ENCODE measurements around the gene MRPL32. TPM values are rescaled to one million over a fixed set of nuclear protein-coding genes. Genes with fewer than 3 reads are reported as not detected.

Gene MRPL32
- total RNA-seq, 1 donor from 2014 or later: 71.2 TPM

- Histone ChIP-seq H3K4me2 (ENCODE audit: low read length) (no peak overlapping the region), H3K4me3 (ENCODE audit: insufficient read depth, low read depth, low read length) (no peak overlapping the region), H3K27me3 (ENCODE audit: insufficient read depth, low read length) (no peaks in the 10 kb centered on the region), H4K20me1 (ENCODE audit: insufficient read depth, low read length) (no peaks in the 10 kb centered on the region), H3K36me3 (ENCODE audit: insufficient read depth, low read length) (no peaks in the 10 kb centered on the region), H3K9me3 (ENCODE audit: insufficient read depth, low read depth, low read length) (no peaks in the 10 kb centered on the region), H3K79me2 (ENCODE audit: insufficient read depth, low read length) (no peaks in the 10 kb centered on the region), H3K9ac (ENCODE audit: low read length) (no peak overlapping the region), H3K27ac (ENCODE audit: low read depth, low read length) (no peak overlapping the region), H3K4me1 (ENCODE audit: insufficient read depth, low read length) (no peaks in the 10 kb centered on the region), H2AFZ (ENCODE audit: low read depth, low read length) (no peak overlapping the region)
- H3K27me3 Mint-ChIP-seq (ENCODE audit: low read depth, unreplicated experiment): no peaks in the 10 kb centered on the region
- no peaks in the 10 kb centered on the region for H3K36me3 Mint-ChIP-seq (ENCODE audit: low read depth, unreplicated experiment)
- H3K4me1 Mint-ChIP-seq (ENCODE audit: low read depth, unreplicated experiment): no peaks in the 10 kb centered on the region
- no peak overlapping the region for H3K4me3 Mint-ChIP-seq (ENCODE audit: unreplicated experiment)
- no peak for TF ChIP-seq CTCF (IDR thresholded peaks at IDR 0.05; ENCODE audit: insufficient read depth, low read depth, low read length)
- TF ChIP-seq EZH2 (IDR thresholded peaks at IDR 0.05; ENCODE audit: insufficient read depth, low read length): no peak
- no peak for FAIRE-seq
- no peak overlapping the region for H3K27ac Mint-ChIP-seq (ENCODE audit: unreplicated experiment)
- H3K9me3 Mint-ChIP-seq (ENCODE audit: unreplicated experiment): peaks cover 11% of the 10 kb centered on the region
- DNase-seq (ENCODE audit: low read depth): no peak
These were observed 32.1 kb downstream of the MRPL32 start for GRCh38 chr7:42964293-42964692.

GRCh38 chr7:42964849-42965805 is 33.0 kb downstream of the MRPL32 start:
- H3K9ac ChIP-seq (ENCODE audit: low read length): no peak overlapping the region
- no peaks in the 10 kb centered on the region for H4K20me1 ChIP-seq (ENCODE audit: insufficient read depth, low read length)
- H3K36me3 Mint-ChIP-seq (ENCODE audit: low read depth, unreplicated experiment): no peaks in the 10 kb centered on the region
- DNase-seq (ENCODE audit: low read depth): peak; percentile 7
- no peak overlapping the region for H3K4me3 ChIP-seq (ENCODE audit: insufficient read depth, low read depth, low read length)
- H3K36me3 ChIP-seq (ENCODE audit: insufficient read depth, low read length): no peaks in the 10 kb centered on the region
- TF ChIP-seq EZH2 (IDR thresholded peaks at IDR 0.05; ENCODE audit: insufficient read depth, low read length): no peak
- TF ChIP-seq CTCF (IDR thresholded peaks at IDR 0.05; ENCODE audit: insufficient read depth, low read depth, low read length): no peak
- no peaks in the 10 kb centered on the region for H3K27me3 ChIP-seq (ENCODE audit: insufficient read depth, low read length)
- no peak overlapping the region for H2AFZ ChIP-seq (ENCODE audit: low read depth, low read length)
- no peak overlapping the region for H3K4me3 Mint-ChIP-seq (ENCODE audit: unreplicated experiment)
- H3K9me3 Mint-ChIP-seq (ENCODE audit: unreplicated experiment): peaks cover 8% of the 10 kb centered on the region
- H3K27ac Mint-ChIP-seq (ENCODE audit: unreplicated experiment): no peak overlapping the region
- H3K79me2 ChIP-seq (ENCODE audit: insufficient read depth, low read length): no peaks in the 10 kb centered on the region
- H3K27me3 Mint-ChIP-seq (ENCODE audit: low read depth, unreplicated experiment): no peaks in the 10 kb centered on the region
- no peak for FAIRE-seq
- H3K4me2 ChIP-seq (ENCODE audit: low read length): no peak overlapping the region
- H3K9me3 ChIP-seq (ENCODE audit: insufficient read depth, low read depth, low read length): no peaks in the 10 kb centered on the region
- H3K4me1 Mint-ChIP-seq (ENCODE audit: low read depth, unreplicated experiment): no peaks in the 10 kb centered on the region
- H3K27ac ChIP-seq (ENCODE audit: low read depth, low read length): no peak overlapping the region
- H3K4me1 ChIP-seq (ENCODE audit: insufficient read depth, low read length): no peaks in the 10 kb centered on the region

GRCh38 chr7:42967391-42967790 is 35.2 kb downstream of the MRPL32 start:
- TF ChIP-seq CTCF (IDR thresholded peaks at IDR 0.05; ENCODE audit: insufficient read depth, low read depth, low read length) (no peak), EZH2 (IDR thresholded peaks at IDR 0.05; ENCODE audit: insufficient read depth, low read length) (no peak)
- Histone ChIP-seq H3K4me1 (ENCODE audit: insufficient read depth, low read length) (peaks cover 1% of the 10 kb centered on the region), H3K4me2 (ENCODE audit: low read length) (no peak overlapping the region), H3K9ac (ENCODE audit: low read length) (no peak overlapping the region), H4K20me1 (ENCODE audit: insufficient read depth, low read length) (no peaks in the 10 kb centered on the region), H2AFZ (ENCODE audit: low read depth, low read length) (no peak overlapping the region), H3K36me3 (ENCODE audit: insufficient read depth, low read length) (no peaks in the 10 kb centered on the region), H3K27me3 (ENCODE audit: insufficient read depth, low read length) (no peaks in the 10 kb centered on the region), H3K9me3 (ENCODE audit: insufficient read depth, low read depth, low read length) (no peaks in the 10 kb centered on the region), H3K79me2 (ENCODE audit: insufficient read depth, low read length) (no peaks in the 10 kb centered on the region), H3K4me3 (ENCODE audit: insufficient read depth, low read depth, low read length) (no peak overlapping the region), H3K27ac (ENCODE audit: low read depth, low read length) (no peak overlapping the region)
- DNase-seq (ENCODE audit: low read depth) (no peak), FAIRE-seq (no peak)
- H3K4me3 Mint-ChIP-seq (ENCODE audit: unreplicated experiment): no peak overlapping the region
- no peaks in the 10 kb centered on the region for H3K27me3 Mint-ChIP-seq (ENCODE audit: low read depth, unreplicated experiment)
- no peaks in the 10 kb centered on the region for H3K36me3 Mint-ChIP-seq (ENCODE audit: low read depth, unreplicated experiment)
- peaks cover under 1% of the 10 kb centered on the region for H3K4me1 Mint-ChIP-seq (ENCODE audit: low read depth, unreplicated experiment)
- no peak overlapping the region for H3K27ac Mint-ChIP-seq (ENCODE audit: unreplicated experiment)
- H3K9me3 Mint-ChIP-seq (ENCODE audit: unreplicated experiment): no peaks in the 10 kb centered on the region

All from astrocyte (in vitro differentiated cells and primary cell).